Neutrophil (primary cell): Measurements from ENCODE around the gene HELZ2.

ENCODE experiments used
- H3K27ac ChIP-seq: fragments of 200-600 bp; sonication (generic); 2 replicates; pipeline ENCODE4 v1.5.1; 2016; ENCODE audit warnings: mild to moderate bottlenecking, moderate library complexity
- H3K27me3 ChIP-seq: fragments of 200-600 bp; sonication (generic); 2 replicates; pipeline ENCODE4 v1.6.0; 2016; ENCODE audit warnings: mild to moderate bottlenecking
- H3K36me3 ChIP-seq: fragments of 200-600 bp; sonication (generic); 2 replicates; pipeline ENCODE4 v1.5.1; 2017
- H3K4me1 ChIP-seq, 2 experiments: fragments of 200-600 bp in 1 of 2; sonication (generic) in 1 of 2; 1 replicate in 1 of 2; 2 replicates in 1 of 2; pipeline versions ENCODE4 v1.5.1 to v1.6.1; 2013 to 2016; ENCODE audit warnings: low read depth in 1 of 2, low read length in 1 of 2, mild to moderate bottlenecking in 1 of 2, moderate library complexity in 1 of 2; ENCODE audit not compliant: control insufficient read depth in 1 of 2, insufficient read depth in 1 of 2
- H3K4me3 ChIP-seq, 2 experiments: fragments of 200-600 bp in 1 of 2; sonication (generic) in 1 of 2; 1 replicate in 1 of 2; 2 replicates in 1 of 2; pipeline ENCODE4 v1.5.1; 2013 to 2016; ENCODE audit warnings: low read depth in 1 of 2, low read length in 1 of 2, mild to moderate bottlenecking in 1 of 2, moderate library complexity in 1 of 2
- H3K9me3 ChIP-seq: fragments of 200-600 bp; sonication (generic); 2 replicates; pipeline ENCODE4 v1.5.1; 2016
- CTCF ChIP-seq: fragments of 200-600 bp; sonication (generic); IDR thresholded peaks from 2 replicates; pipeline ENCODE4 v1.5.1; 2016; ENCODE audit warnings: antibody characterized with exemption

HELZ2 gene

GRCh38 chr20:63574156-63574828 lies at the start of gene HELZ2:
TSS of gene HELZ2 (minus strand) at chr20:63574239. CDS start at chr20:63572385, 1,854 bp downstream.
- Histone ChIP-seq H3K36me3 (peaks cover 29% of the 10 kb centered on the region), H3K27ac (peak within 1 kb of the TSS; percentile 90), H3K4me3 (peak within 1 kb of the TSS; percentile 82 to 94), H3K27me3 (peaks cover 35% of the 10 kb centered on the region), H3K4me1 (peaks cover 33 to 67% of the 10 kb centered on the region in 2 experiments), H3K9me3 (no peaks in the 10 kb centered on the region)
- TF ChIP-seq CTCF = peak; percentile 12

DNA sequence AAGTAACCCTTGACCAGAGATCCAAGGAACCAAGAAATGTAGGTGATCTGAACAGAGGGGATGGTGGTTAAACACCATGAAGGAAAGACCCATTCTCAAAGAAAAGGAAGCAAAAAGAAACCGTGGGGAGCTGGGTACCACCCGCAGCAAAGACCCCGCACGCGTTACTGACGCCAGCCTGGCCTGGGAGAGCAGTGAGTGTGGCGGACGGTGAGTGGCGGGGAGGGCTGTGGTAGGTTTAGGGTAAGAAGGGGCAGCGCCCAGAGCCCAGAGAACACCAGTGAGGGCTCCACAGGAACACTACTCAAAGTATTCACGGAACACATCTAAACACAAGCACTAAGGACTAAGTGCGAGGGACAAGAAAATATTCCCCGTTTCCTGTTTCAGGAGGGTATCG lies 48.7 kb upstream of the HELZ2 start:
- H3K9me3 ChIP-seq = no peaks in the 10 kb centered on the region
- no peaks in the 10 kb centered on the region for H3K27me3 ChIP-seq
- no peak for TF ChIP-seq CTCF
- H3K36me3 ChIP-seq = peaks cover 19% of the 10 kb centered on the region
- H3K4me1 ChIP-seq = peaks cover 9 to 11% of the 10 kb centered on the region in 2 experiments
- H3K4me3 ChIP-seq = no peak overlapping the region
- H3K27ac ChIP-seq = no peak overlapping the region

- H3K4me1 ChIP-seq = peaks cover 8 to 10% of the 10 kb centered on the region in 2 experiments
- no peak overlapping the region for H3K4me3 ChIP-seq
- no peaks in the 10 kb centered on the region for H3K27me3 ChIP-seq
- H3K36me3 ChIP-seq = peaks cover 26% of the 10 kb centered on the region
- no peak for TF ChIP-seq CTCF
- H3K9me3 ChIP-seq = no peaks in the 10 kb centered on the region
- no peak overlapping the region for H3K27ac ChIP-seq
Observed at GRCh38 chr20:63622096-63622495, 48.1 kb upstream of the HELZ2 start.

DNA sequence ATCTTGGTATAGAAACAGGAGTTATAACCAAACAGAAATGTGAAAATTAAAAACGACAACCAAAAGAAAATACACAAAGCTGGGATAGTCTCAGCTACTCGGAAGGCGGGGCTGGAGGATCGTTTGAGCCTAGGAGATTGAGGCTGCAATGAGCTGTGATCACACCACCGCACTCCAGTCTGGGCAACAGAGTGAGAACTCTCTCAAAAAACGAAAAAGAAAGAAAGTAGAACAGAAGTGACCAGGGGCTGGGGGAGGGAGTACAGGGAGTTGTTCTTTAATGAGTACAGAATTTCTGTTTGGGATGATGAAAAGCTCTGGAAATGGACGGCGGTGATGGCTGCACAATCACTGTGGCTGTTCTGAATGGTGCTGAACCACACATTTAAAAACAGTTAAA lies 47.0 kb upstream of the HELZ2 start:
- no peak for TF ChIP-seq CTCF
- H3K4me3 ChIP-seq = no peak overlapping the region

GRCh38 chr20:63619505-63619904 lies 45.5 kb upstream of the HELZ2 start:
- TF ChIP-seq CTCF = no peak
- no peaks in the 10 kb centered on the region for H3K9me3 ChIP-seq
- no peaks in the 10 kb centered on the region for H3K27me3 ChIP-seq
- peaks cover 43% of the 10 kb centered on the region for H3K36me3 ChIP-seq
- no peaks in the 10 kb centered on the region for H3K4me1 ChIP-seq
- no peak overlapping the region for H3K4me3 ChIP-seq
- H3K27ac ChIP-seq = no peak overlapping the region

More for the DNA sequence above, 47.0 kb upstream of the HELZ2 start:
- no peak overlapping the region for H3K27ac ChIP-seq
- peaks cover 5 to 6% of the 10 kb centered on the region in 2 experiments for H3K4me1 ChIP-seq
- no peaks in the 10 kb centered on the region for H3K9me3 ChIP-seq
- H3K36me3 ChIP-seq = peaks cover 37% of the 10 kb centered on the region
- no peaks in the 10 kb centered on the region for H3K27me3 ChIP-seq
